Stomach (tissue), 9 donors: ENCODE data around the gene ALS2CL. TPM values are rescaled to one million over a fixed set of nuclear protein-coding genes. Genes with fewer than 3 reads are reported as not detected.

Source experiments
- DNase-seq, 2 donors: peaks; one replicate each; pipeline versions ENCODE4 v3.0.0 to v3.0.0-alpha.2; 2013 to 2019
- H3K27ac ChIP-seq, 5 donors: fragments of 200-600 bp in 4 of 5; sonication (generic) in 4 of 5; one replicate each; pipeline ENCODE4 v1.5.1; 2013 to 2019; ENCODE audit warnings: mild to moderate bottlenecking in 1 of 5, moderate library complexity in 1 of 5
- H3K27me3 ChIP-seq, 3 donors: fragments of 200-600 bp; sonication (generic); one replicate each; pipeline ENCODE4 v1.5.1; 2017 to 2019; ENCODE audit warnings: mixed run types in 1 of 3
- H3K36me3 ChIP-seq, 4 donors: fragments of 200-600 bp; sonication (generic); 1 replicate in 3 of 4; 2 replicates in 1 of 4; pipeline ENCODE4 v1.5.1; 2016 to 2019
- H3K4me1 ChIP-seq, 4 donors: fragments of 200-600 bp; sonication (generic); one replicate each; pipeline ENCODE4 v1.5.1; 2016 to 2019
- H3K4me3 ChIP-seq, 4 donors: fragments of 200-600 bp; sonication (generic) in 3 of 4; one replicate each; pipeline ENCODE4 v1.5.1; 2016 to 2019; ENCODE audit warnings: mild to moderate bottlenecking in 1 of 4
- H3K9me3 ChIP-seq, 4 donors: fragments of 200-600 bp; sonication (generic); one replicate each; pipeline ENCODE4 v1.5.1; 2016 to 2019
- CTCF ChIP-seq, 7 experiments: fragments of 450-650 bp in 4 of 7; fragments of 200-600 bp in 3 of 7; sonication (generic) in 3 of 7; IDR thresholded peaks; one replicate each; pipeline ENCODE4 v1.5.1; 2016 to 2019; ENCODE audit warnings: antibody characterized with exemption in 7 of 7, control low read depth in 2 of 7, mild to moderate bottlenecking in 1 of 7
- EP300 ChIP-seq: sonication (generic); formaldehyde crosslinking; IDR thresholded peaks from one replicate; pipeline ENCODE4 v1.6.1; 2017; ENCODE audit warnings: antibody characterized with exemption
- POLR2A ChIP-seq, 4 donors: fragments of 450-650 bp; IDR thresholded peaks; one replicate each; pipeline ENCODE4 v1.6.1; 2016; ENCODE audit warnings: antibody characterized with exemption in 4 of 4, control low read depth in 2 of 4, mild to moderate bottlenecking in 1 of 4, moderate library complexity in 1 of 4
- POLR2AphosphoS5 ChIP-seq, 3 donors: sonication (generic); formaldehyde crosslinking; IDR thresholded peaks; one replicate each; pipeline ENCODE4 v1.6.1; 2016; ENCODE audit warnings: antibody characterized with exemption in 3 of 3
- WGBS, 5 donors: extraction: QIAGEN DNeasy Blood & Tissue Kit in 3 of 5; methylation state at CpG; one replicate each; pipeline versions ENCODE4 v1.1.5 to v1.1.7; 2013 to 2018; 5-methylcytosine and 5-hydroxymethylcytosine counted together
- intact Hi-C: fragments of 100-400 bp; cut with DNase I; formaldehyde crosslinking; loops from one replicate; pipeline ENCODE4 v1.15.1; 2023; ENCODE audit warnings: low total_unique reads
- polyA plus RNA-seq, 3 donors: library from polyadenylated mRNA; stranded (reverse); fragments of 200-250 nt; gene quantifications; one replicate each; pipeline ENCODE4 v1.2.3, GENCODE V29; 2013
- total RNA-seq, 5 donors: library from RNA; depleted of rRNA; stranded (reverse); fragments of >200 nt; gene quantifications; one replicate each; pipeline versions ENCODE4 v1.1.0 to v1.2.3, GENCODE V29; 2014 to 2016
- donor health status: healthy with polysubstance abuse.
- donor health status: Bipolar disorder and iron deficiency.
- donor health status: healthy.

ALS2CL gene
- total and polyA plus RNA-seq, 8 donors: 5.3 to 107 (median 47.8) TPM

DNA sequence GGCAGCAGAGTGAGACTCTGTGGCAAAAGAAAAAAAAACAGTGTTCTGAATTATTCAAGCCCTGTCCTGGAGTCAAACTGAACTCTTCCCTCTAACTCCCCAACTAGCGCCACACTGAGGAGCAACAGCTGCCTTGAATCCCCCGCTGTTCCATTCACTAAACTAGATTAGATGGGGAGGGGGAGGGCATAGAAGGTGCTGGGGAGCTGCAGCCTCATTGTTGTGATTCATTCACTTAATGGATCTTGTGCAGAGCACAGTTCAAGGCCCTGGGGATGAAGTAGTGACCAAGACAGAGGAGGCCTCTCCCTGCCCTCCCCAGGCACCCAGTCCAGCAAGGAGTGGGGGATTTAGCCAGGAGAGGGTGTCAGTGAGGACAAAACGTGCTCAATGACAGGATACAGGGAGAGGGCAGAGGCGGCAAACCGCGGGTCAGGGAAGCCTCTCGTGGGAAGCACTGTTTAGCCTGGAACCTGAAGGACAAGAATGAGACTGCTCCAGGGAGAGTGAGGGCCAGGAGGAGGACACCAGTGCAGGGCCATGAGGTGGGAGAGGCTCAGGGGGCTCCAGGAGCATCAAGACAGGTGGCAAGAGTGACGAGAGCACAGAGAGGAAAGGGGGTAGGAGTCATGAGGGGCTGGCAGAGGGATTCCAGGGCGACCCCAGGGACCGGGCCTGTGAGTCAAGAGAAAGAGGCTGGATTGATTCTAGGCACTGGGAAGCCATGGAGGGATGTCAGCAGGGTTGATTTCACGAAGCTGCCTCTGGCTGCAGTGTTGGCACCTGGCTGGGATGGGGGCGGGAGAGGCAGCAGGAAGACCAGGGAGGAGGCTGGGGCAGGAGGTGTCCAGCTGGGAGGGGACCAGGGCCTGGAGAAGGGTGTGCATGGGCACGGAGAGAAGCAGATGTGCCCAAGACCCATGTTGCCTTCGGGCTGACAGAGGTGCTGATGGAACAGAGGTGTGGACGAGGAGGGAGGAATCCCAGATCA, 31.4 kb downstream of the ALS2CL start:
- no peak overlapping the region for H3K27ac ChIP-seq
- H3K4me3 ChIP-seq: no peak overlapping the region
- 73 to 82% (median 79%) methylated on average over 15 of the region's 15 CpGs for WGBS, 5 donors
- no peaks in the 10 kb centered on the region for H3K27me3 ChIP-seq
- no peaks in the 10 kb centered on the region for H3K36me3 ChIP-seq
- intact Hi-C loops: no loop called here
- peak in 1 of 2 donors; percentile 7 for DNase-seq
- no peaks in the 10 kb centered on the region for H3K9me3 ChIP-seq
- TF ChIP-seq POLR2AphosphoS5 (IDR thresholded peaks at IDR 0.05) (no peak), CTCF (IDR thresholded peaks at IDR 0.05) (no peak), POLR2A (IDR thresholded peaks at IDR 0.05) (no peak), EP300 (no peak)
- H3K4me1 ChIP-seq: peaks cover 5 to 33% (median 20%) of the 10 kb centered on the region in 4 donors

DNA sequence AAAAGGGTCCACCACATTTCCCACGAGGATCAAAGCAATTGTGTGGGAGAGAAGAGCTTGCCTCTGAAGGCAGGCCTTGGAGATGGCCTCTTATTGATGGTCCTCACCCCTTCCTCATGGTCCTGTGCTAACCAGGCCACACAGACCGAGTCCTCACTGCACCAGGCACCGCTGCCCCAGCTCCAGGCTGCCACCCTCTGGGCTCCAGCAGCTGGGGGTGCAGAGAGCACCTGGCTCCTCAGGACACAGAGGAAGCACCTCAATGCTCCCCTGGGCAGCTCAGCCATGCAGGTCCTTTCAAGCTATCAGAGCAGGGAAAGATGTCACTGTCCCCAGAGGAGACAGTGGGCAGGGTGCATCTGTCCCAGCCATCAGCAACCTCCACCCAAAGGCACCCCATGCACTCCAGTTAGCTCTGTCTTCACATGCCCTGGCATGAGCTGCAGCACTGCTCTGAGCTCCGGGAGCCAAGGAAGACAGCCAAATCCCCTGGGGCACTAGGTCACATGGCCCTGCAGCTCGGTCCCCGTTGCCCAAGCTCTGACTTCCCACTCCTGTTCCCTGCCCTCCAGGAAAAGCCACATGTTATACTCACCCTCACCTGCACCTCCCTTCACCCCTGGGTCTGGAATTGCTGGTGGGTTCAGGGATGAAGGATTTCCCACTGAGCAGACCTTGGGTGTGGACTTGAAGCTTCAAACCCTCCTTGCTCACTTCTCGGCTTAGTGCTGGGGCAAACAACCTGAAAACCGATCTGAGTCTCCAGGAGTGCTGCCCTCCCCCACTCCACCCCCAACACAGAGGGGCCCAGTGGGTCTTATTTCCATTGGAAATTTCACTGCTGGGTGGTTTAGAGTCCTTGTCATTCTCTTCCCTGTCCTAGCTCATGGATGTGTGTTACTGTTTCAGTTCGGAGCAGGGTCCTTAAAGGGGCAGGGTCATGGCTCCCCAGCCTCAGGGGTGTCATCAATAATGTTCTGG, 32.6 kb downstream of the ALS2CL start:
- no peaks in the 10 kb centered on the region for H3K9me3 ChIP-seq
- intact Hi-C loops: no loop called here
- H3K36me3 ChIP-seq: no peaks in the 10 kb centered on the region
- DNase-seq: peak in 1 of 2 donors; percentile 19
- H3K27ac ChIP-seq: no peak overlapping the region
- no peak overlapping the region for H3K4me3 ChIP-seq
- peaks cover 0 to 24% (median 14%) of the 10 kb centered on the region in 4 donors for H3K4me1 ChIP-seq
- H3K27me3 ChIP-seq: no peaks in the 10 kb centered on the region
- no peak for TF ChIP-seq POLR2A (IDR thresholded peaks at IDR 0.05)
- no peak for TF ChIP-seq POLR2AphosphoS5 (IDR thresholded peaks at IDR 0.05)
- 40 to 58% (median 47%) methylated on average over 8 to 9 of the region's 9 CpGs for WGBS, 5 donors

- WGBS, 5 donors: 75 to 88% (median 84%) methylated on average over 4 to 6 of the region's 6 CpGs
- no peak overlapping the region for H3K4me3 ChIP-seq
- no peak for DNase-seq
- no peaks in the 10 kb centered on the region for H3K27me3 ChIP-seq
- peaks cover 0 to 22% (median 14%) of the 10 kb centered on the region in 4 donors for H3K4me1 ChIP-seq
- no peak overlapping the region for H3K27ac ChIP-seq
- no peaks in the 10 kb centered on the region for H3K36me3 ChIP-seq
- TF ChIP-seq POLR2A (IDR thresholded peaks at IDR 0.05) (no peak), POLR2AphosphoS5 (IDR thresholded peaks at IDR 0.05) (no peak), EP300 (no peak), CTCF (IDR thresholded peaks at IDR 0.05) (no peak)
- no peaks in the 10 kb centered on the region for H3K9me3 ChIP-seq
- intact Hi-C loops: no loop called here
These were observed 33.5 kb downstream of the ALS2CL start for GRCh38 chr3:46660003-46660402.

- Histone ChIP-seq H3K36me3 (no peaks in the 10 kb centered on the region), H3K9me3 (no peaks in the 10 kb centered on the region), H3K27me3 (no peaks in the 10 kb centered on the region), H3K4me3 (no peak overlapping the region), H3K4me1 (peaks cover 0 to 22% (median 14%) of the 10 kb centered on the region in 4 donors), H3K27ac (no peak overlapping the region)
- no peak for DNase-seq
- intact Hi-C loops: no loop called here
- no peak for TF ChIP-seq POLR2AphosphoS5 (IDR thresholded peaks at IDR 0.05)
- no peak for TF ChIP-seq CTCF (IDR thresholded peaks at IDR 0.05)
- TF ChIP-seq EP300: no peak
- no peak for TF ChIP-seq POLR2A (IDR thresholded peaks at IDR 0.05)
- 87 to 90% (median 88%) methylated on average over 8 of the region's 8 CpGs for WGBS, 5 donors
These were observed 34.2 kb downstream of the ALS2CL start for GRCh38 chr3:46659285-46659684.
